ENCODE data around the gene TMEM89.

TMEM89 gene

DNA sequence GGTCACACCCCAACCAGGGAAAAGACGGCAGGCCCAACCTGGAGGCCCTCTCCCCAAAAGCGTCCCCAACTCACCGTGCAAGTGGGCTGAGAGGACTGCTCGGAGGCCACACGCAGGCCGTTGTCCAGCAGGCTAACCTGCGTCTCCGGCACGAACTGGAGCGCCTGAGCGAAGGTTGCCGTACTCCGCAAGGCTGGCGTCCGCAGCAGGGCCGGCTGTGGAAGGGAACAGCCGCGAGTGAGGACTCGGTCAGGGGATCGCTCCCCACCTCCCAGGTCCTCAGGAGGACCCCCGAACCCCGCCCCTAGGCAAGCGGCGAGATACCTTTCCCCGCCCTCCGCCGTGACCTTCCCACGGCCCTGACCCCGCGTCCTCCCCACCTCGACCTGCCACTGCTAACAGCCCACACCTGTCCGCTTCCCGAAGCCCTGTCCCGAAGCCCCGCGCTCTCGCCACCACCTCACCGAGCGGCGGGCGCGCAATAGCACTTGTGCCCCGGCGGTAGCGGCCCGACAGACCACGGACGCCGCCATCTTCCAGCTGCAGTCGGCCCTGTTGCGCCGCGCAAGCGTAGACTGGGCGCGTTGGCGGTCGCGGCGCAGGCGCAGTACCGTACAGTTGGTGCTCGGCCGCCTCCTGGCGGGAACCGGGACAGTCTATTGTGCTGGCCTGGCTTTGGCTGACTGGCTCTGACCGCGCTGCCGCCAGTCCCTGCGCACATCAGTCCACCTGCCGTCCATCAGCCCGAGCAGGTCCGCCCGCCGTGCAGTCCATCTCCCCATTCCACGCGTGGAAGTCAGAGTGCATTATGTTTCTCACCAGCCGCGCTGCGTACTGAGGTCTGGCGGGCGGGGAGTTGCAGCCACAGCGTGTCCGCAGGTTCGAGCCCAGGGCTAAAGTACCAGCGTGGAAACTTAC lies 12.2 kb downstream of the TMEM89 start, which contains the start of gene UQCRC1:
Gene UQCRC1, minus strand, starts transcription at position 559 of the 918 bp plus-strand sequence. Its CDS starts 26 bp downstream, at position 533.
- peak within 1 kb of the TSS; percentile 99 for H3K4me3 Mint-ChIP-seq
- DNase-seq: peak; percentile 95
- H3K27me3 Mint-ChIP-seq: no peaks in the 10 kb centered on the region
- peaks cover 35% of the 10 kb centered on the region for H3K4me1 Mint-ChIP-seq (ENCODE audit: low read depth)
- no peaks in the 10 kb centered on the region for H3K9me3 Mint-ChIP-seq
- peak within 1 kb of the TSS; percentile 99 for H3K27ac Mint-ChIP-seq
- peaks cover 50% of the 10 kb centered on the region for H3K36me3 Mint-ChIP-seq (ENCODE audit: low read depth)

DNA sequence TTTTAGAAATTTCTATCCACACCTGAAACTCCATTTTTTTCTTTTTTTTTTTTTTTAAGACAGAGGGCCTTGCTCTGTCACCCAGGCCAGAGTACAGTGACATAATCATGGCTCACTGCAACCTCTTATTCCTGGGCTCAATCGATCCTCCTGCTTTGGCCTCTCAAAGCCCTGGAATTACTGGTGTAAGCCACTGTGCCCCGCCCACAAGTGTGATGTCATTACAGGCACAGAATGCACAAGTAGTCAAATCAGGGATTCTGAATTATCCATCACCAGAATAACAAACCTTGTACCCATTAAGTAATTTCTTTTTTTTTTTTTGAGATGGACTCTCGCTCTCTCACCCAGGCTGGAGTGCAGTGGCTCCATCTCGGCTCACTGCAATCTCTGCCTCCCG lies 14.1 kb downstream of the TMEM89 start:
- DNase-seq: no peak
- no peak overlapping the region for H3K27ac Mint-ChIP-seq
- H3K4me3 Mint-ChIP-seq: peak overlapping the region; percentile 99
- H3K9me3 Mint-ChIP-seq: no peaks in the 10 kb centered on the region
- peaks cover 23% of the 10 kb centered on the region for H3K4me1 Mint-ChIP-seq (ENCODE audit: low read depth)
- no peaks in the 10 kb centered on the region for H3K27me3 Mint-ChIP-seq
- H3K36me3 Mint-ChIP-seq (ENCODE audit: low read depth): peaks cover 69% of the 10 kb centered on the region

DNA sequence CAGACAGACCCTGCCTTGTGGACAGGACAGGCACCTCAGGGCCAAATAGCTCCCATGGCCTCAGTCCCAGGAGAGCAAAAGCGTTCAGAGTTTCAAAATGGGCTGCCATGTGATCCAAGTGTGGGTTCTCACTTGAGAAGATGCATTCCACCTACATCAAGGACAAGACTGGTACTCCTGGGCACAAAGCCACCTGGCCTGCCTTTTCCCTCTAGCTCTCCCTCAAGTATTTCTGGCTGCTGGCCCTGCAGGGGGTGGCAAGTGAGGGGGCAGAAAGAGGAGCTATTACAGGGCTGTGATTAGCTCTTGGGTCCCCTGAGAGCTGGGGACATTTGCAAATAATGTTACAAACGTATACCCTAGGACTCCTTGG lies 20.0 kb downstream of the TMEM89 start:
- Mint-ChIP-seq H3K9me3 (no peaks in the 10 kb centered on the region), H3K27ac (no peak overlapping the region), H3K36me3 (ENCODE audit: low read depth) (peaks cover 88% of the 10 kb centered on the region), H3K4me3 (no peak overlapping the region), H3K4me1 (ENCODE audit: low read depth) (peaks cover under 1% of the 10 kb centered on the region), H3K27me3 (no peaks in the 10 kb centered on the region)
- no peak for DNase-seq

DNA sequence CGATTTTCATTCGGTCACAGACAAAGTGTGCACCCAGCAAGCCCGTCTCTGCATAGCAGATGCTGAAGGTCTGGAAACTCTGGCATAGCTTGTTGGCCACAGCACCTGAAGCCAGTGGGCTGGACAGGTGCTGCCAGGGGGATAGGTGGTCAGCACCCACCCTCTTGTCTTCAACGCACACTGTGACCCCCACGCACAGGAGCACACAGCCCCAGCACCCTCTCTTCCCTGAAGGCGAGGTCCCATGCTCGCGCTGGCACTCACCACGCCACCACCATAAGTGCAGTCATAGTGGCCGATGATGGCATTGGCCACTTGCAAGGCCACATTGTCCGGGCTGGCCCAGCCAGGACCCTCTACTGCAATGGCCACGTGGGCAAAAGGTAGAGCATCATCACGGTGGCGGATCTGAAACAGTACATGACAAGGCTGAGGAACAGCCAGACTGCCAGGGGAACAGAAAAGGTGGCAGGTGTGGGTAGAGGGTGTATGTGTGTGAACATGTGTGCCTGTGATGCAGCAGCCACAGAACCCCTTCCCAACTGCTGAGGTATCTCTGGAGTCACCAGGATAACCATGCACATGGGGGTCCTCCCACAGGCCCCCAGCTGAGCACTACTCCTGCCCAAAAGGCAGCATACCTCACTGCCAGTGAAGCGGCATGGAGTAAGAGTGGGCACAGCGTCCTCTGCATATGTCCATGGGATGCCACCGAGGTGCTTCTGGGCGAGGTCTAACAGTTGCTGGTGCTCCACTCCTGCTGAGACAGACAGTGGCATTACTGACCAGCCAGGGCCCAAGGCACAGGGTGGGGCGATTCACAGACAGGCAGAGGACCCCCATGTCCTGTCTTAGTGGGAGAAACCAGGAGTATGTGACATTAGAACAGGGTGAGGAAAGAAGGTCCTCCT lies 20.6 kb downstream of the TMEM89 start:
- Mint-ChIP-seq H3K4me3 (no peak overlapping the region), H3K36me3 (ENCODE audit: low read depth) (peaks cover 82% of the 10 kb centered on the region), H3K9me3 (no peaks in the 10 kb centered on the region), H3K27ac (no peak overlapping the region), H3K27me3 (peaks cover 2% of the 10 kb centered on the region), H3K4me1 (ENCODE audit: low read depth) (no peaks in the 10 kb centered on the region)
- no peak for DNase-seq

DNA sequence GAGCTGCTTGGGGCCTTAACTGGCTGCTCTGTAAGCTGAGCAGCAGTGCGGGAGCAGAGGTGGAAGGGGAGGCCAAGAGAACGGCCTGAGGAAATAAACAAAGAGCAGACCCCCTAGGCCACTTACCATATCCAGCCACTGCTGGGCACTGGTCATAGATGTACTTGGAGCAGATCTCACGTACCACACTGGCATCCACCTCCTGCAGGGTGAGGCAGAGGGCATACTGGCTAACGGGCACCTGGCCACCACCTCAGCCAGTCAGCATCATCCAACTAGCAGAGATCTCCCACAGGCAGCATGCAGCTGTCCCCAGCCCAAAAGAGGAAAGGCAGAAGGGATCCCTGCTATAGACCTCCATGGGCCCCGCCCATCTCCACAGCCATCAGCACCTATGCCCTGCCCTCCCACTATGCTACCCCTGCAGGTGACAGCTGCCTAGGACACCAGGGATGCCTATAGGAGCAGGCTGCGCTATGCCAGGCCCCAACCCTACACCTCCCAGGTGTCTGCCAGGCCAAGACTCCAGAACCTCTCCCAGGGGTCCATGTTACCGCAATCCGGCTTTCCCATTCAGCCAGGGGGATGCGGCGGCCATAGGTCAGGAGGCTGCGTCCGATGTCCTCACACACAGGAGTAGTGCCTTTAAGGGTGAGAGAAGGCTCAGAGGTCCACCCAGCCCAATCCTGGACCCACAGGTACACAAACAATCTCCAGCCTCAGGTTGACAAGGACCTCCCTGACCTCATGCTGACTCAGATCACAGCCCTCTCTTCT lies 21.9 kb downstream of the TMEM89 start:
- DNase-seq: no peak
- Mint-ChIP-seq H3K9me3 (no peaks in the 10 kb centered on the region), H3K36me3 (ENCODE audit: low read depth) (peaks cover 69% of the 10 kb centered on the region), H3K27ac (no peak overlapping the region), H3K4me1 (ENCODE audit: low read depth) (peaks cover under 1% of the 10 kb centered on the region), H3K4me3 (no peak overlapping the region), H3K27me3 (peaks cover 10% of the 10 kb centered on the region)

DNA sequence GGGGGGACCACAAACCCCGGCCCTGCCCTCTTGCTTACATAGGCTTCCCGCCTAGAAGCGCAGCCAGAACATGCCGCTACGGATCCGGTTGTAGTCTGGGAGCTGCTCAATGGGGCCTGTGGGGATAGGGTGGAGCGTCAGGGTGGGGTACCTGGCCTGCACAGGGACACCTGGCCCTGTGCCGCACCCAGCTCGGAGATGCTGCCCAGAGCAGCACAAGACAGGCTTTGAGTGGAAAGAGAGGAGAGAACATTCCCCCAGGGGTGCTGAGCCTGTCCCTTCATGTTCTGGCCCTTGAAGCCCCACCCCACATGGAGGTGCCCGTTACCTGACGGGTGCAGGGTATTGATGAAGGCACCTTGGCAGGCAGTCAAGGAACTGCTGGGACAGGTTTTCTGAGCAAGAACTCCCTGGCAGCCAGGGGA lies 22.5 kb downstream of the TMEM89 start:
- Mint-ChIP-seq H3K4me3 (no peak overlapping the region), H3K27ac (no peak overlapping the region), H3K36me3 (ENCODE audit: low read depth) (peaks cover 63% of the 10 kb centered on the region), H3K27me3 (peaks cover 16% of the 10 kb centered on the region), H3K4me1 (ENCODE audit: low read depth) (peaks cover 6% of the 10 kb centered on the region), H3K9me3 (no peaks in the 10 kb centered on the region)
- DNase-seq: no peak

DNA sequence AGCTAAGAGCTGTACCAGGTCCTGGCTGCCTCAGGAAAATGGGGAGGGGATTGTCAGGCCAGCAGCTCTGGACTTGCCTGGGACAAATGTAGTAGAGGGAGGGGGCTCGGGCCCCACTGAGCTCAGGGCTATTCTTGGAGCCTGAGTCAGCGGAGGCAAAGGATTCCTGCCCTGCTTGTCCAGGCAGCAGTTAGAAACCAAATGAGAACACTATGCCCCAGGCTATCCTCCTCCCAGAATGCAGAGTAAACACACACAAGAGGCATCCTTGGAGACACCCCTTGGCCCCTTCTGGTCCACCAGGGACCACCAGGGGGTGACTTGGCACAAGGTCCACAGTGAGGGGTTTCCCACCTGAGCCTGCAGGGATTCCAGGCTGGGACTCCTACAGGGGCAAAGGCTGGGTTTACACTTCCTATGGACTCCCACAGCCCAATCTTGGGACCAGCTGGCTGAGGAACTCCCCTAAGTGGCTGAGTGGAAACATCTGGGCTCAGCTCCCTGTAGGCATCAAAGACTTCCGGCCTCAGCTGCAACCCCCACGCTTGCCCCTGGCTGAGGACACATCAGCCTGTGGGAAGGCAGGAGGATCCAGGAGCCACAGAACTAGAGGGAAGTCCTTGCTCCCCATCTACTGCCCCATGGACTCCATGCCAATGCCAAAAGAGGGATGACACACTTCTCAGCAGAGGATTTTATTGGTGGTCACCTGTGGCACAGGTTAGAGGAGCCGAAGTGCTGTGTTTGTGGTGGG lies 23.1 kb downstream of the TMEM89 start:
- Mint-ChIP-seq H3K27me3 (peaks cover 22% of the 10 kb centered on the region), H3K4me3 (no peak overlapping the region), H3K27ac (no peak overlapping the region), H3K36me3 (ENCODE audit: low read depth) (peaks cover 57% of the 10 kb centered on the region), H3K9me3 (no peaks in the 10 kb centered on the region), H3K4me1 (ENCODE audit: low read depth) (peaks cover 6% of the 10 kb centered on the region)
- DNase-seq: no peak

DNA sequence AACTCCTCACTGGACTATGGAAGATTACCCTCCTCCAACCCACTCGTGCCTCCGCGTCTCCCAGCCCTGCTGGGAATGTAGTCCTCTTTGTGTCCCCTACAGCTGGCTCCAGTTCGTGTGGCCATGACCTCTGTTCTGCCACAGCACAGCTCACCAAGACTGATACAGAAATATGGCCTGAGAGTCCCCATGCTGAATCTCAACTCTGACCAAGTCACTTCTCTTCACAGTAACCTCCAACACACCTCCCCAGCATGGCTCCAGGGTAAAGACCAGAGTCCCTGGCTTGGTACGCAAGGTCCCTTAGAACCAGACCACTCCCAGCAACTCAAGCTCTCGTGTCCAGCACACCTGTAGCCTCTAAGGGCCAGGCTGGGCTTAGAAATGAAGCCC lies 24.2 kb downstream of the TMEM89 start:
- peaks cover 30% of the 10 kb centered on the region for H3K27me3 Mint-ChIP-seq
- peaks cover 46% of the 10 kb centered on the region for H3K36me3 Mint-ChIP-seq (ENCODE audit: low read depth)
- peaks cover 6% of the 10 kb centered on the region for H3K4me1 Mint-ChIP-seq (ENCODE audit: low read depth)
- H3K9me3 Mint-ChIP-seq: no peaks in the 10 kb centered on the region
- no peak overlapping the region for H3K4me3 Mint-ChIP-seq
- no peak overlapping the region for H3K27ac Mint-ChIP-seq
- DNase-seq: no peak

DNA sequence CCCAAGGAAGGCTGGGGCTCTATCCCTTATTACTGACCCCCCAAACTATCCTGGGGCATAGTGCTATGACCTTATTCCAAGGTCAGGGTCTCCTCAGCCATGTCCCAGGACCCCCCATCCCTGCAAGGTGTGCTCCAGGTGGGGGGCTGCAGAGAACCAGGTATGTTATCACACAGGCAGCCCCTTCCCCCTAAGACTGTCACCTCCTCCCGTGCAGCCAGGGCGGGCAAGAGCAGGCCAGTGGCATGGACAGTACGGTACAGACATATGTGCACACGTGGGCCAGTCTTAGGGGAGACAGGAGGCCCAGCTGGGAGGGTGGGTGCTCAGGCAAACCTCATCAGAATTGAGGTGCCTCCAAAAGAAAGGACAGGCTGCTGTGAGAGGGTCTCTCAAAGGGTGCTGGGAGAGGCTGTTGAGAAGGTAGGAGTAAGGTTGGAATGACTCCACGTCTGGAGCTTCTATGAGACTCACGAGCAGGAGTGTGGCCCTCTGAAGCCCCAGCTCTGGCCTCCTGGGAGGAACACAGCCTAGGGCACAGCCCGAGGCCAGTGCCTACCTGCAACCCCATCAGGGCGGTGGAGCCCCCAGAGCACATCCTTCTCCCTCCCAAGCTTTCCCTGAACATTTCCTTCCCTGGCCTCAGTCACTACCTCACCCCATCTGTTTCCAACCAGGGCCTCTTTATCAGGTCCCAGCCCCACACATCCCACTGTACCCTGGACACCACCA lies 24.7 kb downstream of the TMEM89 start:
- H3K4me1 Mint-ChIP-seq (ENCODE audit: low read depth): peaks cover 6% of the 10 kb centered on the region
- DNase-seq: no peak
- peaks cover 41% of the 10 kb centered on the region for H3K36me3 Mint-ChIP-seq (ENCODE audit: low read depth)
- H3K9me3 Mint-ChIP-seq: no peaks in the 10 kb centered on the region
- H3K27ac Mint-ChIP-seq: no peak overlapping the region
- no peak overlapping the region for H3K4me3 Mint-ChIP-seq
- peaks cover 30% of the 10 kb centered on the region for H3K27me3 Mint-ChIP-seq

DNA sequence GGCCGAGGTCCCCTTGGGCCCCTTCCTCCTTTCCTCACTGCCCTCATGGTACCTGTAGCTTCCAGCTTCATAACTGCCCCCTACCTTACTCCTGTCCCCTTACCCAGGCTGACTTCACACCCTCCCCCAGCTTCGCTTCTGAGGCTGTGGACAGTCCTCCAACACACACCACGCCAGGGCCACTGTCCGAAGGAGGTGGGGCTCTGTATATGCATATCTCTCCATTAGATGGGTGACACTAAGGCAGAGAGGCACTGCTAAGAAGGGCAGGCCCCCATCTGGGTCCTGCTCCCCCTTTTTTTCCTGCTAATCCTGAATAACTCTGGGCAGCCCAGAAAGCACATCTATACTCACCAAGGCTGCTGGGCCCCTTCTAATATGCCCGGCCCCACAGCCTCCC lies 25.4 kb downstream of the TMEM89 start:
- peaks cover 6% of the 10 kb centered on the region for H3K4me1 Mint-ChIP-seq (ENCODE audit: low read depth)
- DNase-seq: no peak
- peaks cover 32% of the 10 kb centered on the region for H3K27me3 Mint-ChIP-seq
- H3K27ac Mint-ChIP-seq: no peak overlapping the region
- peaks cover 34% of the 10 kb centered on the region for H3K36me3 Mint-ChIP-seq (ENCODE audit: low read depth)
- H3K4me3 Mint-ChIP-seq: no peak overlapping the region
- H3K9me3 Mint-ChIP-seq: no peaks in the 10 kb centered on the region

DNA sequence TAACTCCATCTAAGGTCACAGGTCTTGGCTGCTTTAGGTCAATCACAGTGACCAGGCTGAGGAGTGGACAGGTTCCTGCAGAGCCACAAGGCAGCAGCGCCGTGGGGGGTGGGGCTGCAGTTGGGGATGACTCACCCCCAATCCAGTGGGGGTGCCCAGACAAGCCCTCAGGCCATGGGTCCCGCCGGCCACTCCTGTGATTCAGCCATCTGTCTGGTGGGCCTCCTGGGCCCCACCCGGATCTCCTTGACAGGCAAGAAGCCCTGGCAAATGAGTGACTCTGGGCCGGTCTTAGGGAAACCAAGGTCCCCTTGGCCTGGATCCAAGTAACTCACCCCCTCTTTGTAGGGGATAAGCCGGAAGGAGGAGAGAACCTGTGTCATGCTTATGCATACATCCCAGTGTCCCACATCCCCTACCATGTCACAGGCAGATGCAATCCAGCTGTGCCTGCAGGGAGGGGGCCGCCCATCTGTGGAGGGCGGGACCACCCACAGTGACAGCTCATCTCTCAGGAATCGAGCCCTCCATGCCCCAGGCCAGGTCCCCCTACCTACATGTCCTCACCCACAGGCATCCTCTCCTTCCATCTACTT lies 25.9 kb downstream of the TMEM89 start:
- no peak for DNase-seq
- no peak overlapping the region for H3K27ac Mint-ChIP-seq
- H3K4me3 Mint-ChIP-seq: no peak overlapping the region
- H3K27me3 Mint-ChIP-seq: peaks cover 37% of the 10 kb centered on the region
- no peaks in the 10 kb centered on the region for H3K9me3 Mint-ChIP-seq
- peaks cover 6% of the 10 kb centered on the region for H3K4me1 Mint-ChIP-seq (ENCODE audit: low read depth)
- H3K36me3 Mint-ChIP-seq (ENCODE audit: low read depth): peaks cover 28% of the 10 kb centered on the region

DNA sequence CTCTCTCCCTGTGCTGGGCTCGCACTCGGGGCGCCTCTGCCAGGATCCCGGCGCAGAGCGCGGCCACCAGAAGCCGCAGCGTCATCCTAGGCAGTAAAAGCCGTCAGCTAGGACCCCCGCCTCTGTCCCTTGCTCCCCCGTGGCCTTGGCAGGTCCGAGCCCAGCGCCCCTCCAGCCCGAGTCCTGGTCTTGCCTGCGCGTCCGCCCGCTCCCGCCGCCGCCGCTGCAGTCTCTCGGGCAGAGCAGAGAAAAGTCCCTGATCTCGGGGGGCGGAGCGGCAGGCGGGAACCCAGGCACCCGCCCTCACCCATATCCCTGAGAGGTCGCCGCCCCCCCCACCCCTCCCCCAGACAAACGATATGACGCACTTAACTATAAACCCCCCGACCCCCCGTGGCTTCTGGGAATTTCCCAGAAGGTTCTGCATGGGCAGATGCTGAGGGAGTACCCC lies 26.5 kb downstream of the TMEM89 start, which contains the start of gene COL7A1:
Gene COL7A1, minus strand, starts transcription at position 255 of the 451 bp plus-strand sequence. Its CDS starts 170 bp downstream, at position 85.
- H3K27me3 Mint-ChIP-seq: peaks cover 41% of the 10 kb centered on the region
- peaks cover 23% of the 10 kb centered on the region for H3K36me3 Mint-ChIP-seq (ENCODE audit: low read depth)
- H3K4me1 Mint-ChIP-seq (ENCODE audit: low read depth): peaks cover 6% of the 10 kb centered on the region
- no peaks in the 10 kb centered on the region for H3K9me3 Mint-ChIP-seq
- H3K4me3 Mint-ChIP-seq: no peak within 1 kb of the TSS
- no peak within 1 kb of the TSS for H3K27ac Mint-ChIP-seq
- DNase-seq: no peak

Data from activated T-cell treated with anti-CD3 and anti-CD28 coated beads, Interleukin-2, amount 50 U/mL, for 24 hours (primary cell).